IPS-15b (cell line): ENCODE measurements around the gene BCAP31.
"Not testable (repeated sequence)": the region's sequence is repeated elsewhere in the genome, so short reads cannot be mapped to it uniquely, and the experiment has no call there.

Experiments used
- H3K27me3 ChIP-seq: one replicate; pipeline ENCODE4 v1.6.1; 2013; ENCODE audit warnings: low read length; ENCODE audit not compliant: control insufficient read depth, insufficient read depth
- H3K36me3 ChIP-seq: one replicate; pipeline ENCODE4 v1.6.1; 2013; ENCODE audit warnings: low read length; ENCODE audit not compliant: control insufficient read depth, insufficient read depth
- H3K4me1 ChIP-seq: one replicate; pipeline ENCODE4 v1.6.1; 2013; ENCODE audit warnings: mild to moderate bottlenecking, low read length; ENCODE audit not compliant: control insufficient read depth, insufficient read depth
- H3K4me3 ChIP-seq: one replicate; pipeline ENCODE4 v1.5.1; 2013; ENCODE audit warnings: low read depth, low read length
- H3K9ac ChIP-seq: one replicate; pipeline ENCODE4 v1.6.1; 2013; ENCODE audit warnings: low read depth, mild to moderate bottlenecking, low read length
- H3K9me3 ChIP-seq: one replicate; pipeline ENCODE4 v1.6.1; 2013; ENCODE audit warnings: mild to moderate bottlenecking, low read length; ENCODE audit not compliant: control insufficient read depth, insufficient read depth

BCAP31 gene

GRCh38 chrX:153749017-153749416 lies 24.8 kb upstream of the BCAP31 start:
- not testable (repeated sequence) for H3K9me3 ChIP-seq, H3K27me3 ChIP-seq, H3K9ac ChIP-seq, H3K4me1 ChIP-seq, H3K36me3 ChIP-seq, H3K4me3 ChIP-seq

GRCh38 chrX:153746991-153747390 lies 22.8 kb upstream of the BCAP31 start:
- H3K36me3 ChIP-seq, H3K27me3 ChIP-seq, H3K9me3 ChIP-seq, H3K4me1 ChIP-seq, H3K9ac ChIP-seq, H3K4me3 ChIP-seq: not testable (repeated sequence)

GRCh38 chrX:153746359-153746758 lies 22.2 kb upstream of the BCAP31 start:
- Histone ChIP-seq H3K36me3 (no peaks in the 10 kb centered on the region), H3K4me3 (no peak overlapping the region)

GRCh38 chrX:153745067-153745433 lies 20.9 kb upstream of the BCAP31 start:
- not testable (repeated sequence) for H3K27me3 ChIP-seq, H3K4me1 ChIP-seq, H3K9ac ChIP-seq, H3K9me3 ChIP-seq, H3K4me3 ChIP-seq, H3K36me3 ChIP-seq

More at GRCh38 chrX:153746359-153746758, 22.2 kb upstream of the BCAP31 start:
- H3K9ac ChIP-seq: no peak overlapping the region
- H3K9me3 ChIP-seq: no peaks in the 10 kb centered on the region
- no peaks in the 10 kb centered on the region for H3K27me3 ChIP-seq
- no peaks in the 10 kb centered on the region for H3K4me1 ChIP-seq

GRCh38 chrX:153744210-153745066 lies 20.3 kb upstream of the BCAP31 start:
- Histone ChIP-seq H3K36me3 (peaks cover 3% of the 10 kb centered on the region), H3K9me3 (no peaks in the 10 kb centered on the region), H3K4me3 (peak overlapping the region; percentile 46), H3K27me3 (no peaks in the 10 kb centered on the region), H3K4me1 (no peaks in the 10 kb centered on the region), H3K9ac (no peak overlapping the region)

- not testable (repeated sequence) for H3K9ac ChIP-seq, H3K9me3 ChIP-seq, H3K4me1 ChIP-seq, H3K36me3 ChIP-seq, H3K27me3 ChIP-seq
- peak overlapping the region; percentile 46 for H3K4me3 ChIP-seq
These were observed 19.5 kb upstream of the BCAP31 start for GRCh38 chrX:153743468-153744209.

- not testable (repeated sequence) for H3K4me3 ChIP-seq, H3K9me3 ChIP-seq, H3K36me3 ChIP-seq, H3K9ac ChIP-seq, H3K27me3 ChIP-seq, H3K4me1 ChIP-seq
These were observed 18.7 kb upstream of the BCAP31 start for GRCh38 chrX:153742796-153743467.

GRCh38 chrX:153742111-153742510 lies 17.9 kb upstream of the BCAP31 start:
- not testable (repeated sequence) for H3K9me3 ChIP-seq, H3K4me3 ChIP-seq, H3K27me3 ChIP-seq, H3K4me1 ChIP-seq, H3K9ac ChIP-seq, H3K36me3 ChIP-seq

- Histone ChIP-seq H3K9me3 (no peaks in the 10 kb centered on the region), H3K36me3 (peaks cover 3% of the 10 kb centered on the region), H3K4me1 (no peaks in the 10 kb centered on the region), H3K27me3 (no peaks in the 10 kb centered on the region), H3K9ac (no peak overlapping the region), H3K4me3 (no peak overlapping the region)
These were observed 17.3 kb upstream of the BCAP31 start for GRCh38 chrX:153741446-153741845.

- Histone ChIP-seq H3K36me3 (peaks cover 3% of the 10 kb centered on the region), H3K4me1 (peaks cover under 1% of the 10 kb centered on the region), H3K4me3 (no peak overlapping the region), H3K9ac (no peak overlapping the region), H3K9me3 (no peaks in the 10 kb centered on the region), H3K27me3 (no peaks in the 10 kb centered on the region)
These were observed 16.5 kb upstream of the BCAP31 start for GRCh38 chrX:153740631-153741222.

- Histone ChIP-seq H3K9me3 (no peaks in the 10 kb centered on the region), H3K4me3 (no peak overlapping the region), H3K27me3 (no peaks in the 10 kb centered on the region), H3K4me1 (peaks cover 4% of the 10 kb centered on the region), H3K36me3 (peaks cover 3% of the 10 kb centered on the region), H3K9ac (no peak overlapping the region)
These were observed 15.7 kb upstream of the BCAP31 start for GRCh38 chrX:153739754-153740486.
